CD4-positive, alpha-beta T cell treated with Interleukin-15 for 1 hour (primary cell): ENCODE measurements around the gene TNRC18.
"Not testable (repeated sequence)": the region's sequence is repeated elsewhere in the genome, so short reads cannot be mapped to it uniquely, and the experiment has no call there.

ENCODE experiments used
- DNase-seq: peaks from one replicate; pipeline ENCODE4 v3.0.0-alpha.2; 2020

The TNRC18 gene

GRCh38 chr7:5263066-5263465 is 160.6 kb downstream of the TNRC18 start:
- DNase-seq, result not testable (repeated sequence)

DNA sequence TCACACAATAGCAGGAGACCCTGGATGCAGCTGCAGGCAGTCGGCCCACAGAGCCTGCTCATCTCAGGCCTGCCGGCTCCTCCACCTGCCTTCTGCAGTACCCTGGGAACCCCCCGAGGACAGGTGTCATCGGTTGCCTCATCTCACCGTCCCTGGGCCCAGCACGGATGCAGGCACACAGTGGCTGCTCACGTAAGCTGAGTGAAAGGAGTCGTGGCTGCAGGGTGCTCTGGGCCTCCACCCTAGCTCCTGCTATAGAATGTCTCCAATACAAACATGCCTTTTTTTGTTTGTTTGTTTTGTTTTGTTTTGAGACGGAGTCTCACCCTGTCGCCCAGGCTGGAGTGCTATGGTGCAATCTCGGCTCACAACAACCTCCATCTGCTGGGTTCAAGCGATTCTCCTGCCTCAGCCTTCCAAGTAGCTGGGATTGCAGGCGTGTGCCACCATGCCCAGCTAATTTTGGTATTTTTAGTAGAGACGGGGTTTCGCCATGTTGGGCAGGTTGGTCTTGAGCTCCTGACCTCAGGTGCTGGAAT is 163.0 kb downstream of the TNRC18 start:
- not testable (repeated sequence) for DNase-seq
